IMR-90 (cell line): Measurements from ENCODE around the gene ZNF213. TPM values are rescaled to one million over a fixed set of nuclear protein-coding genes. Genes with fewer than 3 reads are reported as not detected.

Source experiments
- ATAC-seq: fragments of 200-7000 bp; cut with Tn5 transposase; 2 replicates; pipeline ENCODE4 v1.9.1; 2020; ENCODE audit warnings: low read depth, mild to moderate bottlenecking, moderate library complexity
- BruUV-seq: library from RNA; stranded (reverse); fragments of 400-500 nt; replicated peaks from 2 replicates; lab custom pipeline; 2021; lab: Mats Ljungman, UMichigan
- CTCF ChIA-PET: fragments of 300-600 bp; formaldehyde crosslinking; extraction: SDS; loops from one replicate; lab custom pipeline; 2021; ENCODE audit warnings: antibody characterized with exemption; lab: Yijun Ruan, JAX
- POLR2A ChIA-PET: fragments of 300-600 bp; sonication (Branson Sonifier 250); formaldehyde crosslinking; loops from one replicate; lab custom pipeline; 2022; ENCODE audit warnings: antibody characterized with exemption; ENCODE audit not compliant: unreplicated experiment; lab: Charles Lee
- DNase-seq: peaks from one replicate; pipeline ENCODE4 v3.0.0; 2013
- H2AFZ ChIP-seq: replicated peaks from 2 replicates; pipeline ENCODE3; 2013; ENCODE audit warnings: low read length, mild to moderate bottlenecking; ENCODE audit not compliant: poor library complexity
- H2AK5ac ChIP-seq: 2 replicates; pipeline ENCODE4 v1.6.1; 2013; ENCODE audit warnings: low read depth, low read length, inconsistent platforms
- H2AK9ac ChIP-seq: replicated peaks from 2 replicates; pipeline ENCODE3; 2013; ENCODE audit warnings: mild to moderate bottlenecking, low read depth, low read length, moderate library complexity; ENCODE audit not compliant: poor library complexity
- H2BK120ac ChIP-seq: 2 replicates; pipeline ENCODE4 v1.6.1; 2013; ENCODE audit warnings: low read depth, low read length, inconsistent platforms
- H2BK15ac ChIP-seq: 3 replicates; pipeline ENCODE4 v1.6.1; 2013; ENCODE audit warnings: low read depth, low read length, inconsistent platforms
- H2BK20ac ChIP-seq: 2 replicates; pipeline ENCODE4 v1.6.1; 2013; ENCODE audit warnings: low read depth, mild to moderate bottlenecking, inconsistent platforms, low read length, moderate library complexity
- H2BK5ac ChIP-seq: 2 replicates; pipeline ENCODE4 v1.6.1; 2013; ENCODE audit warnings: mild to moderate bottlenecking, low read depth, low read length, inconsistent platforms; ENCODE audit not compliant: poor library complexity, severe bottlenecking
- H3K14ac ChIP-seq: replicated peaks from 2 replicates; pipeline ENCODE4 v1.6.1; 2013; ENCODE audit warnings: low read depth, low read length, inconsistent platforms
- H3K18ac ChIP-seq: 2 replicates; pipeline ENCODE4 v1.6.1; 2013; ENCODE audit warnings: low read depth, low read length, control low read depth
- H3K23ac ChIP-seq: 2 replicates; pipeline ENCODE4 v1.6.1; 2013; ENCODE audit warnings: low read depth, low read length, inconsistent platforms
- H3K27ac ChIP-seq: 2 replicates; pipeline ENCODE4 v1.5.1; 2013; ENCODE audit warnings: mild to moderate bottlenecking, control low read depth, low read length; ENCODE audit not compliant: insufficient read depth
- H3K27me3 ChIP-seq: 2 replicates; pipeline ENCODE4 v1.6.1; 2013; ENCODE audit warnings: low read length; ENCODE audit not compliant: control insufficient read depth, insufficient read depth
- H3K36me3 ChIP-seq: 2 replicates; pipeline ENCODE4 v1.6.1; 2013; ENCODE audit warnings: low read length, mixed read lengths; ENCODE audit not compliant: control insufficient read depth, insufficient read depth
- H3K4ac ChIP-seq: 2 replicates; pipeline ENCODE4 v1.6.1; 2013; ENCODE audit warnings: low read depth, low read length, inconsistent platforms
- H3K4me1 ChIP-seq: 2 replicates; pipeline ENCODE4 v1.6.1; 2013; ENCODE audit warnings: low read length, mixed read lengths; ENCODE audit not compliant: control insufficient read depth, insufficient read depth
- H3K4me2 ChIP-seq: 2 replicates; pipeline ENCODE4 v1.6.1; 2013; ENCODE audit warnings: low read depth, mild to moderate bottlenecking, control low read depth, low read length, moderate library complexity
- H3K4me3 ChIP-seq: 2 replicates; pipeline ENCODE4 v1.5.1; 2013; ENCODE audit warnings: low read depth, mild to moderate bottlenecking, control low read depth, low read length, moderate library complexity; ENCODE audit not compliant: insufficient read depth
- H3K56ac ChIP-seq: 2 replicates; pipeline ENCODE4 v1.6.1; 2013; ENCODE audit warnings: low read length, inconsistent platforms; ENCODE audit not compliant: insufficient read depth; ENCODE audit errors: extremely low read depth
- H3K79me1 ChIP-seq, 2 experiments: 2 replicates each; pipeline ENCODE4 v1.6.1; 2013; ENCODE audit warnings: low read length in 2 of 2, inconsistent platforms in 1 of 2, low read depth in 1 of 2
- H3K9ac ChIP-seq: 2 replicates; pipeline ENCODE4 v1.6.1; 2013; ENCODE audit warnings: low read depth, low read length, control low read depth
- H3K9me1 ChIP-seq: 2 replicates; pipeline ENCODE4 v1.6.1; 2013; ENCODE audit warnings: low read length, inconsistent platforms; ENCODE audit not compliant: insufficient read depth
- H3K9me3 ChIP-seq: 2 replicates; pipeline ENCODE4 v1.6.1; 2013; ENCODE audit warnings: low read length; ENCODE audit not compliant: control insufficient read depth, insufficient read depth
- H4K20me1 ChIP-seq: 2 replicates; pipeline ENCODE4 v1.6.1; 2013; ENCODE audit warnings: low read length, inconsistent platforms; ENCODE audit not compliant: insufficient read depth
- H4K5ac ChIP-seq: 2 replicates; pipeline ENCODE4 v1.6.1; 2013; ENCODE audit warnings: mild to moderate bottlenecking, low read depth, low read length, control low read depth
- H4K8ac ChIP-seq, 2 experiments: 2 replicates each; pipeline ENCODE4 v1.6.1; 2013; ENCODE audit warnings: low read depth in 2 of 2, low read length in 2 of 2, control low read depth in 1 of 2, inconsistent platforms in 1 of 2
- H4K91ac ChIP-seq: 2 replicates; pipeline ENCODE4 v1.6.1; 2013; ENCODE audit warnings: low read depth, low read length, inconsistent platforms; ENCODE audit not compliant: insufficient read depth
- BHLHE40 ChIP-seq: fragments of 150-350 bp; IDR thresholded peaks from 2 replicates; pipeline ENCODE4 v1.6.1; 2016; ENCODE audit warnings: mild to moderate bottlenecking, low read depth, low read length
- FOS ChIP-seq: fragments of 150-350 bp; IDR thresholded peaks from 2 replicates; pipeline ENCODE4 v1.6.1; 2016; ENCODE audit warnings: low read depth, low read length
- RFX5 ChIP-seq: IDR thresholded peaks from 2 replicates; pipeline ENCODE4 v1.8.0; 2012; ENCODE audit warnings: low read depth, mild to moderate bottlenecking, low read length, moderate library complexity
- WGBS, 2 experiments: methylation state at CpG; one replicate each; pipeline versions ENCODE4 v1.1.5 to v1.1.7; 2013; ENCODE audit warnings: missing lambda C conversion rate in 2 of 2; ENCODE audit not compliant: insufficient read length in 1 of 2; ENCODE audit errors: extremely low coverage in 2 of 2; 5-methylcytosine and 5-hydroxymethylcytosine counted together
- dilution Hi-C: fragments of 300-500 bp; cut with HindIII; formaldehyde crosslinking; loops from one replicate; pipeline ENCODE4 v1.14.3; 2018; ENCODE audit warnings: low sequenced_read_pairs; ENCODE audit not compliant: unreplicated experiment
- in situ Hi-C: fragments of 300-500 bp; cut with MboI; formaldehyde crosslinking; loops from 3 replicates; pipeline ENCODE4 v1.14.3; 2019; ENCODE audit warnings: low sequenced_read_pairs, inconsistent platforms, mixed read lengths
- intact Hi-C: fragments of 100-400 bp; cut with micrococcal nuclease; formaldehyde crosslinking; loops from 2 replicates; pipeline ENCODE4 v1.10.0; 2022
- polyA plus RNA-seq, 3 experiments: library from polyadenylated mRNA; depleted of rRNA; stranded (reverse); fragments of >200 nt; gene quantifications; 2 replicates each; pipeline ENCODE4 v1.2.3, GENCODE V29; 2012; ENCODE audit warnings: low replicate concordance in 1 of 3
- total RNA-seq: library from RNA; depleted of rRNA; stranded (reverse); fragments of >200 nt; gene quantifications from 2 replicates; pipeline ENCODE4 v1.2.3, GENCODE V29; 2012
- TF ChIP-seq, protein P1 (sequence below): conservative IDR thresholded peaks from 2 replicates; pipeline ENCODE4 v1.5.1; 2012; ENCODE audit warnings: mild to moderate bottlenecking, low read depth, low read length, improper control_type of control experiment

Gene ZNF213
- total and polyA plus RNA-seq, 2 of the 4 experiments (the other 2 are of a cell fraction) = 0.72 to 4.0 TPM

DNA sequence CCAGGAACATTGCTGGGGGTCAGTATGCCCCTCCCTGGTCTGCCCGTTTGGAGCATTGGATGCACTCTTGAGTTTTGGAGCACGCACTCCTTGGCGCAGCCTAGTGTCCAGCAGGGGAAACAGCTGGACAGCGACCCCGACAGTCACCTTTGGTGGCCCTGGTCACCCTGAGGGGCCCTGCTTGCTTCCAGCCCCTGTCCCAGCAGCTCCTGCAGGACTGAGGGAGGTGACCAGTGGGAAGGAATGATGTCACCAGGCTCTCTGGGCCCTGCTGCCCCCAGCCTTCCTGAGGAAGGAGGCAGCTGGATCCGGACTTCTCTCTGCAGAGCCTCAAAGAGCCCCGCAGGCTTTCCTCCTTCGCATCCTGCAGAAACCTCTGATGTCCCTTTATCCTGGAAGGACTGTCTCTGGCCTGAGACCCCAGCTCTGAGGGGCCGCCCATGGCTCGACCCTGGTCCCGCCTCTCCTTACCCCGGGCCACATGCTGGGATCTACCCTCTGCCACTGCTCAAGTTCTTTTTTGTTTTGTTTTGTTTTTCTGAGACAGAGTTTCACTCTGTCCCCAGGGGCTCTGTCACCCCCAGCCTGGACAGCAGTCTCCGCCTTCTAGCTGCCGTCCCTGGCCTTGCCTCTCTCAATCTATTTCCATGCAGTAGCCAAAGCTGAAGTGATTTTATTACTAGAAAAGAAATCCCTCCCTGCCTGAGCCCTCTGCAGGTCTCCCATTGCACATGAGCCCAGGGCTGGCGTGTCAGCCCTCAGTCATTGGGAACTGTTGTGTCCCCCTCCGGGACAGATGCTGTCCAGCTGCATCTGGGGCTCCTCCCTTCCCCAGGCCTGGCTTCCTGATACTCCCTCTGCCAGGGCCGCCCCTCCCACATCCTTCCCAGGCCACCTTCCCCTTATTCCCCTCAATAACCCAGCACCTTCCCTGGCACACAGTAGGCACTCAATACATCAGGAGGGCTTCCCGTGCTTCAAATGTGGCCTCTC, 47.3 kb upstream of the ZNF213 start:
- BruUV-seq = no TSS peak
- Histone ChIP-seq H2BK15ac (no peak overlapping the region), H3K14ac (no peak overlapping the region), H2AFZ (peak overlapping the region; percentile 39), H3K9me3 (no peaks in the 10 kb centered on the region), H2BK20ac (no peak overlapping the region), H3K23ac (no peak overlapping the region), H3K9ac (no peak overlapping the region), H3K79me1 (no peaks in the 10 kb centered on the region), H3K4me2 (no peak overlapping the region), H4K91ac (no peak overlapping the region), H4K5ac (no peak overlapping the region), H3K9me1 (no peaks in the 10 kb centered on the region), H3K4ac (no peak overlapping the region), H3K56ac (no peak overlapping the region), H3K4me1 (no peaks in the 10 kb centered on the region), H4K20me1 (no peaks in the 10 kb centered on the region), H3K27me3 (peaks cover 25% of the 10 kb centered on the region), H2BK5ac (no peak overlapping the region), H3K4me3 (no peak overlapping the region), H2BK120ac (no peak overlapping the region), H3K36me3 (no peaks in the 10 kb centered on the region), H4K8ac (no peak overlapping the region), H2AK9ac (no peak overlapping the region), H3K18ac (no peak overlapping the region), H2AK5ac (no peak overlapping the region), H3K27ac (no peak overlapping the region)
- POLR2A ChIA-PET = no interaction called here
- intact Hi-C loops (no loop called here), in situ Hi-C loops (no loop called here), dilution Hi-C loops (no loop called here)
- TF ChIP-seq, protein P1, sequence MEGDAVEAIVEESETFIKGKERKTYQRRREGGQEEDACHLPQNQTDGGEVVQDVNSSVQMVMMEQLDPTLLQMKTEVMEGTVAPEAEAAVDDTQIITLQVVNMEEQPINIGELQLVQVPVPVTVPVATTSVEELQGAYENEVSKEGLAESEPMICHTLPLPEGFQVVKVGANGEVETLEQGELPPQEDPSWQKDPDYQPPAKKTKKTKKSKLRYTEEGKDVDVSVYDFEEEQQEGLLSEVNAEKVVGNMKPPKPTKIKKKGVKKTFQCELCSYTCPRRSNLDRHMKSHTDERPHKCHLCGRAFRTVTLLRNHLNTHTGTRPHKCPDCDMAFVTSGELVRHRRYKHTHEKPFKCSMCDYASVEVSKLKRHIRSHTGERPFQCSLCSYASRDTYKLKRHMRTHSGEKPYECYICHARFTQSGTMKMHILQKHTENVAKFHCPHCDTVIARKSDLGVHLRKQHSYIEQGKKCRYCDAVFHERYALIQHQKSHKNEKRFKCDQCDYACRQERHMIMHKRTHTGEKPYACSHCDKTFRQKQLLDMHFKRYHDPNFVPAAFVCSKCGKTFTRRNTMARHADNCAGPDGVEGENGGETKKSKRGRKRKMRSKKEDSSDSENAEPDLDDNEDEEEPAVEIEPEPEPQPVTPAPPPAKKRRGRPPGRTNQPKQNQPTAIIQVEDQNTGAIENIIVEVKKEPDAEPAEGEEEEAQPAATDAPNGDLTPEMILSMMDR = 0 out of 2 replicates have a peak, but pooled peaks have one; percentile 14
- no peak for TF ChIP-seq BHLHE40
- TF ChIP-seq RFX5 = no peak
- TF ChIP-seq FOS = no peak
- ATAC-seq (no peak), DNase-seq (no peak)
- CTCF ChIA-PET = no interaction called here
- 49% methylated on average over 7 of the region's 18 CpGs; no CpG with 5 or more reads in 1 of the 2 experiments for WGBS, 2 experiments
